Ishikawa (cell line): ENCODE results near the gene IFIT1B.

Experiments
- CEBPB ChIP-seq: IDR thresholded peaks from 2 replicates; pipeline ENCODE4 v1.6.1; 2012
- CREB1 ChIP-seq: IDR thresholded peaks from 2 replicates; pipeline ENCODE4 v1.6.1; 2012; ENCODE audit warnings: low read depth
- EGR1 ChIP-seq: IDR thresholded peaks from 2 replicates; pipeline ENCODE4 v1.6.1; 2012
- EP300 ChIP-seq: IDR thresholded peaks from 2 replicates; pipeline ENCODE4 v1.6.1; 2012; ENCODE audit warnings: borderline replicate concordance
- FOXM1 ChIP-seq: IDR thresholded peaks from 2 replicates; pipeline ENCODE4 v1.6.1; 2012; ENCODE audit warnings: low read depth, borderline replicate concordance
- MAX ChIP-seq: IDR thresholded peaks from 2 replicates; pipeline ENCODE4 v1.6.1; 2012
- NFIC ChIP-seq: IDR thresholded peaks from 2 replicates; pipeline ENCODE4 v1.6.1; 2012
- RAD21 ChIP-seq: IDR thresholded peaks from 2 replicates; pipeline ENCODE4 v1.6.1; 2012; ENCODE audit warnings: low read depth
- REST ChIP-seq: IDR thresholded peaks from 2 replicates; pipeline ENCODE4 v1.6.1; 2012; ENCODE audit warnings: low read depth, mild to moderate bottlenecking
- TAF1 ChIP-seq: IDR thresholded peaks from 2 replicates; pipeline ENCODE4 v1.6.1; 2012; ENCODE audit warnings: low read depth, mild to moderate bottlenecking
- TCF12 ChIP-seq: IDR thresholded peaks from 2 replicates; pipeline ENCODE4 v1.6.1; 2012; ENCODE audit warnings: low read depth
- TEAD4 ChIP-seq: IDR thresholded peaks from 2 replicates; pipeline ENCODE4 v1.6.1; 2012
- USF1 ChIP-seq: IDR thresholded peaks from 2 replicates; pipeline ENCODE4 v1.6.1; 2012
- YY1 ChIP-seq: IDR thresholded peaks from 2 replicates; pipeline ENCODE4 v1.6.1; 2012; ENCODE audit warnings: low read depth
- ZBTB7A ChIP-seq: IDR thresholded peaks from 2 replicates; pipeline ENCODE4 v1.6.1; 2012; ENCODE audit warnings: low read depth

The IFIT1B gene

GRCh38 chr10:89357096-89357495 is 20.8 kb upstream of the IFIT1B start:
- TF ChIP-seq RAD21 (no peak), CEBPB (no peak)

GRCh38 chr10:89357975-89358374 is 19.9 kb upstream of the IFIT1B start:
- TF ChIP-seq TCF12 (no peak), TAF1 (no peak), NFIC (no peak), CREB1 (no peak), USF1 (no peak)

GRCh38 chr10:89360157-89360556 is 17.7 kb upstream of the IFIT1B start:
- TF ChIP-seq CREB1, result no peak
- no peak for TF ChIP-seq FOXM1
- TF ChIP-seq REST, result no peak
- no peak for TF ChIP-seq RAD21
- no peak for TF ChIP-seq EP300
- no peak for TF ChIP-seq MAX
- TF ChIP-seq USF1, result no peak
- no peak for TF ChIP-seq NFIC
- TF ChIP-seq ZBTB7A, result no peak
- no peak for TF ChIP-seq YY1
- TF ChIP-seq EGR1, result no peak
- TF ChIP-seq TCF12, result no peak
- TF ChIP-seq TEAD4, result no peak
- TF ChIP-seq TAF1, result no peak
- TF ChIP-seq CEBPB, result no peak

GRCh38 chr10:89362929-89363328 is 14.9 kb upstream of the IFIT1B start:
- TF ChIP-seq CREB1, result no peak
- no peak for TF ChIP-seq FOXM1
- no peak for TF ChIP-seq REST
- no peak for TF ChIP-seq TEAD4
- TF ChIP-seq CEBPB, result no peak
- no peak for TF ChIP-seq TCF12

GRCh38 chr10:89363729-89364442 is 14.0 kb upstream of the IFIT1B start:
- TF ChIP-seq TAF1 (no peak), REST (no peak)

- TF ChIP-seq MAX (no peak), CREB1 (no peak), ZBTB7A (no peak), EGR1 (no peak), CEBPB (no peak)
These were observed 13.3 kb upstream of the IFIT1B start for GRCh38 chr10:89364531-89364930.
